Astrocyte (in vitro differentiated cells and primary cell): ENCODE data around the gene UGCG. TPM values are rescaled to one million over a fixed set of nuclear protein-coding genes. Genes with fewer than 3 reads are reported as not detected.
"Not testable (repeated sequence)": the region's sequence is repeated elsewhere in the genome, so short reads cannot be mapped to it uniquely, and the experiment has no call there.

ENCODE experiments used
- DNase-seq: peaks from one replicate; pipeline ENCODE4 v3.0.0-alpha.2; 2010; ENCODE audit warnings: low read depth
- FAIRE-seq: peaks from 2 replicates; lab custom pipeline; 2011; peaks lifted over from hg19 to GRCh38; lab: Jason Lieb, UNC
- H2AFZ ChIP-seq: 2 replicates; pipeline ENCODE4 v1.6.0; 2012; ENCODE audit warnings: low read depth, low read length, inconsistent platforms
- H3K27ac ChIP-seq: 2 replicates; pipeline ENCODE4 v1.5.1; 2011; ENCODE audit warnings: low read depth, low read length, inconsistent platforms
- H3K27me3 ChIP-seq: 2 replicates; pipeline ENCODE4 v1.6.0; 2011; ENCODE audit warnings: low read length, inconsistent platforms; ENCODE audit not compliant: insufficient read depth
- H3K36me3 ChIP-seq: 2 replicates; pipeline ENCODE4 v1.5.1; 2011; ENCODE audit warnings: low read length, inconsistent platforms; ENCODE audit not compliant: insufficient read depth
- H3K4me1 ChIP-seq: 2 replicates; pipeline ENCODE4 v1.5.1; 2011; ENCODE audit warnings: low read length, inconsistent platforms; ENCODE audit not compliant: insufficient read depth
- H3K4me2 ChIP-seq: 2 replicates; pipeline ENCODE4 v1.6.0; 2012; ENCODE audit warnings: low read length, inconsistent platforms
- H3K4me3 ChIP-seq: 2 replicates; pipeline ENCODE4 v1.5.1; 2011; ENCODE audit warnings: low read depth, mild to moderate bottlenecking, low read length, inconsistent platforms; ENCODE audit not compliant: insufficient read depth
- H3K79me2 ChIP-seq: 2 replicates; pipeline ENCODE4 v1.6.0; 2012; ENCODE audit warnings: mild to moderate bottlenecking, low read length, inconsistent platforms; ENCODE audit not compliant: insufficient read depth
- H3K9ac ChIP-seq: 2 replicates; pipeline ENCODE4 v1.6.0; 2012; ENCODE audit warnings: mild to moderate bottlenecking, low read length, inconsistent platforms
- H3K9me3 ChIP-seq: 2 replicates; pipeline ENCODE4 v1.5.1; 2012; ENCODE audit warnings: low read depth, mild to moderate bottlenecking, low read length, inconsistent platforms; ENCODE audit not compliant: insufficient read depth
- H4K20me1 ChIP-seq: 2 replicates; pipeline ENCODE4 v1.6.0; 2012; ENCODE audit warnings: low read length, inconsistent platforms; ENCODE audit not compliant: insufficient read depth
- H3K27ac Mint-ChIP-seq: one replicate; pipeline ENCODE4 v1.8.0; 2021; ENCODE audit warnings: mild to moderate bottlenecking, mixed read lengths; ENCODE audit not compliant: unreplicated experiment
- H3K27me3 Mint-ChIP-seq: one replicate; pipeline ENCODE4 v1.8.0; 2021; ENCODE audit warnings: low read depth, mixed read lengths; ENCODE audit not compliant: unreplicated experiment
- H3K36me3 Mint-ChIP-seq: one replicate; pipeline ENCODE4 v1.8.0; 2021; ENCODE audit warnings: low read depth, mixed read lengths; ENCODE audit not compliant: unreplicated experiment
- H3K4me1 Mint-ChIP-seq: one replicate; pipeline ENCODE4 v1.8.0; 2021; ENCODE audit warnings: low read depth, mixed read lengths; ENCODE audit not compliant: unreplicated experiment
- H3K4me3 Mint-ChIP-seq: one replicate; pipeline ENCODE4 v1.8.0; 2021; ENCODE audit warnings: mild to moderate bottlenecking, moderate library complexity, mixed read lengths; ENCODE audit not compliant: unreplicated experiment
- H3K9me3 Mint-ChIP-seq: one replicate; pipeline ENCODE4 v1.8.0; 2021; ENCODE audit warnings: mild to moderate bottlenecking, mixed read lengths; ENCODE audit not compliant: unreplicated experiment
- CTCF ChIP-seq: IDR thresholded peaks from 2 replicates; pipeline ENCODE4 v1.5.1; 2011; ENCODE audit warnings: low read depth, mild to moderate bottlenecking, inconsistent platforms, low read length, moderate library complexity; ENCODE audit not compliant: insufficient read depth
- EZH2 ChIP-seq: IDR thresholded peaks from 2 replicates; pipeline ENCODE4 v1.6.1; 2012; ENCODE audit warnings: mild to moderate bottlenecking, low read length, inconsistent platforms; ENCODE audit not compliant: insufficient read depth
- total RNA-seq: library from RNA; stranded (reverse); gene quantifications from 2 replicates; pipeline ENCODE4 v1.2.1, GENCODE V29; 2021

UGCG gene
- total RNA-seq, 1 donor from 2014 or later = 166 TPM

GRCh38 chr9:111890334-111890733 lies 6.3 kb upstream of the UGCG start:
- no peaks in the 10 kb centered on the region for H3K27me3 ChIP-seq
- DNase-seq = no peak
- H3K36me3 Mint-ChIP-seq = no peaks in the 10 kb centered on the region
- H3K4me3 ChIP-seq = no peak overlapping the region
- H3K4me2 ChIP-seq = no peak overlapping the region
- no peaks in the 10 kb centered on the region for H3K36me3 ChIP-seq
- no peak overlapping the region for H3K27ac ChIP-seq
- FAIRE-seq = no peak
- H3K27ac Mint-ChIP-seq = no peak overlapping the region
- no peaks in the 10 kb centered on the region for H3K4me1 Mint-ChIP-seq
- H3K9me3 ChIP-seq = no peaks in the 10 kb centered on the region
- H2AFZ ChIP-seq = no peak overlapping the region
- no peaks in the 10 kb centered on the region for H3K27me3 Mint-ChIP-seq
- H3K79me2 ChIP-seq = no peaks in the 10 kb centered on the region
- no peak for TF ChIP-seq CTCF
- no peak for TF ChIP-seq EZH2
- H3K9ac ChIP-seq = no peak overlapping the region
- no peaks in the 10 kb centered on the region for H4K20me1 ChIP-seq
- H3K4me1 ChIP-seq = no peaks in the 10 kb centered on the region
- H3K4me3 Mint-ChIP-seq = no peak overlapping the region
- no peaks in the 10 kb centered on the region for H3K9me3 Mint-ChIP-seq

- H3K27ac ChIP-seq, H3K36me3 ChIP-seq, H3K9me3 Mint-ChIP-seq, H3K4me3 Mint-ChIP-seq, H3K27me3 ChIP-seq, H3K27ac Mint-ChIP-seq, H3K27me3 Mint-ChIP-seq, H2AFZ ChIP-seq, H3K9me3 ChIP-seq, H3K4me1 Mint-ChIP-seq, DNase-seq, H3K36me3 Mint-ChIP-seq, H4K20me1 ChIP-seq, H3K4me1 ChIP-seq, FAIRE-seq, H3K79me2 ChIP-seq, H3K4me2 ChIP-seq, H3K9ac ChIP-seq, H3K4me3 ChIP-seq: not testable (repeated sequence)
Observed at GRCh38 chr9:111890867-111891266, 5.7 kb upstream of the UGCG start.

GRCh38 chr9:111891910-111892499 lies 4.6 kb upstream of the UGCG start:
- Histone ChIP-seq H3K4me1 (no peaks in the 10 kb centered on the region), H3K9ac (no peak overlapping the region), H3K27ac (no peak overlapping the region), H3K36me3 (no peaks in the 10 kb centered on the region), H3K4me3 (no peak overlapping the region), H3K79me2 (peaks cover 4% of the 10 kb centered on the region), H2AFZ (no peak overlapping the region), H3K4me2 (no peak overlapping the region), H3K27me3 (no peaks in the 10 kb centered on the region), H3K9me3 (no peaks in the 10 kb centered on the region), H4K20me1 (no peaks in the 10 kb centered on the region)
- Mint-ChIP-seq H3K36me3 (no peaks in the 10 kb centered on the region), H3K4me1 (no peaks in the 10 kb centered on the region), H3K9me3 (no peaks in the 10 kb centered on the region), H3K4me3 (no peak overlapping the region), H3K27me3 (no peaks in the 10 kb centered on the region), H3K27ac (no peak overlapping the region)
- TF ChIP-seq EZH2 = no peak
- no peak for TF ChIP-seq CTCF
- FAIRE-seq (no peak), DNase-seq (no peak)
